MCF 10A (cell line): Measurements from ENCODE around the gene ST7. TPM values are rescaled to one million over a fixed set of nuclear protein-coding genes. Genes with fewer than 3 reads are reported as not detected.

Source experiments
- BruUV-seq: library from RNA; stranded (reverse); fragments of 400-500 nt; replicated peaks from 2 replicates; lab custom pipeline; 2021; lab: Mats Ljungman, UMichigan
- CTCF ChIA-PET: fragments of 300-600 bp; sonication (Branson Sonifier 250); formaldehyde crosslinking; extraction: SDS; loops from one replicate; lab custom pipeline; 2021; ENCODE audit warnings: antibody characterized with exemption, inconsistent platforms; lab: Yijun Ruan, JAX
- POLR2A ChIA-PET: fragments of 300-600, 350-650 bp; sonication (Branson Sonifier 250); formaldehyde crosslinking; extraction: SDS; loops from one replicate; lab custom pipeline; 2020; ENCODE audit warnings: antibody characterized with exemption, inconsistent platforms; lab: Yijun Ruan, JAX
- DNase-seq: peaks from one replicate; pipeline ENCODE4 v3.0.0-alpha.2; 2018; ENCODE audit not compliant: unreplicated experiment
- H3K27ac Mint-ChIP-seq: one replicate; pipeline ENCODE4 v1.8.0; 2022; ENCODE audit warnings: mild to moderate bottlenecking, low read depth, mixed read lengths; ENCODE audit not compliant: unreplicated experiment
- H3K27me3 Mint-ChIP-seq: one replicate; pipeline ENCODE4 v1.8.0; 2022; ENCODE audit warnings: mixed read lengths; ENCODE audit not compliant: insufficient read depth, unreplicated experiment
- H3K36me3 Mint-ChIP-seq: one replicate; pipeline ENCODE4 v1.8.0; 2022; ENCODE audit warnings: mild to moderate bottlenecking, moderate library complexity, mixed read lengths; ENCODE audit not compliant: insufficient read depth, unreplicated experiment
- H3K4me1 Mint-ChIP-seq: one replicate; pipeline ENCODE4 v1.8.0; 2022; ENCODE audit warnings: mixed read lengths; ENCODE audit not compliant: insufficient read depth, unreplicated experiment
- H3K4me3 Mint-ChIP-seq: one replicate; pipeline ENCODE4 v1.8.0; 2022; ENCODE audit warnings: mild to moderate bottlenecking, moderate library complexity, mixed read lengths; ENCODE audit not compliant: unreplicated experiment
- H3K9me3 Mint-ChIP-seq: one replicate; pipeline ENCODE4 v1.8.0; 2022; ENCODE audit warnings: mixed read lengths; ENCODE audit not compliant: unreplicated experiment
- intact Hi-C: fragments of 100-400 bp; cut with micrococcal nuclease; formaldehyde crosslinking; loops from 2 replicates; pipeline ENCODE4 v1.14.1; 2022
- total RNA-seq: library from RNA; stranded (reverse); gene quantifications from 2 replicates; pipeline ENCODE4 v1.2.3, GENCODE V29; 2022
- TF ChIP-seq, protein P1 (sequence below): fragments of 200-600 bp; IDR thresholded peaks from one replicate; pipeline ENCODE4 v1.8.0; 2022; ENCODE audit warnings: antibody characterized with exemption, mild to moderate bottlenecking; ENCODE audit not compliant: unreplicated experiment

The ST7 gene
- total RNA-seq, 1 experiment from 2014 or later: 18.5 TPM

DNA sequence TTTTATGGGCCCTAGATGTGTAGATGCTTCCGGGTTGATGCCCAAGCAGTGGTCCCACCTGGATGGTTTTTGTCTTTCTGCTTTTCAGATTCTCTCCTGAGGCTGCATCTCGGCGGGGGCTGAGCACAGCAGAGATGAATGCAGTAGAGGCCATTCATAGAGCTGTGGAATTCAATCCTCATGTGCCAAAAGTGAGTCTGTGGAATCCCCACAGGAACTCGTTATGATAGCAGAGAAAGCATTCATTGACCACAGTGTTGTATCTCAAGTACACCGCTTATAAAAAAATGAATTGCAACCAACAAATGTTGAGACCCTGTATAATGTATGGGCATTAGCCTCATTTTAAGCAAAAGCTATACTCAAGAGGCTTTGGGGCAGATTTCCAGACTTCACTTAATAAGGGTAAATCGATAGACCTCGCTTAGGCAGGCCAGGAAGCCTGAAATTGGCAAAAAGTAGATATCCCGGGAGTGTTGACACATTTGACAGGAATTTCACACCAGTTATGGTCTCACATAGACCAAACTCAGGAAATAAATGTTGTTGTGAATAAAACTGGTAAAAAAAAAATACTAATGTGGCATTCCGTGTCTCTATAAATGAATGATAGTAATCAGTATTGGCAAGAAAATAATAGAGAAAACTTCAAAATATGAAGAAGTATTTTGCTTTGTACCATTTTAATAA is 237.6 kb downstream of the ST7 start:
- DNase-seq: no peak
- no peaks in the 10 kb centered on the region for H3K9me3 Mint-ChIP-seq
- H3K4me3 Mint-ChIP-seq: no peak overlapping the region
- intact Hi-C loops: no loop called here
- POLR2A ChIA-PET: no interaction called here
- H3K4me1 Mint-ChIP-seq: no peaks in the 10 kb centered on the region
- no peaks in the 10 kb centered on the region for H3K27me3 Mint-ChIP-seq
- H3K27ac Mint-ChIP-seq: no peak overlapping the region
- BruUV-seq: no TSS peak
- CTCF ChIA-PET: interaction anchor here (1.0 to 1.8 kb wide), 2 partner anchors 22 to 184 kb away, joined by 3 to 6 read pairs; no protein-coding TSS in a partner anchor
- peaks cover 13% of the 10 kb centered on the region for H3K36me3 Mint-ChIP-seq
- TF ChIP-seq, protein P1, sequence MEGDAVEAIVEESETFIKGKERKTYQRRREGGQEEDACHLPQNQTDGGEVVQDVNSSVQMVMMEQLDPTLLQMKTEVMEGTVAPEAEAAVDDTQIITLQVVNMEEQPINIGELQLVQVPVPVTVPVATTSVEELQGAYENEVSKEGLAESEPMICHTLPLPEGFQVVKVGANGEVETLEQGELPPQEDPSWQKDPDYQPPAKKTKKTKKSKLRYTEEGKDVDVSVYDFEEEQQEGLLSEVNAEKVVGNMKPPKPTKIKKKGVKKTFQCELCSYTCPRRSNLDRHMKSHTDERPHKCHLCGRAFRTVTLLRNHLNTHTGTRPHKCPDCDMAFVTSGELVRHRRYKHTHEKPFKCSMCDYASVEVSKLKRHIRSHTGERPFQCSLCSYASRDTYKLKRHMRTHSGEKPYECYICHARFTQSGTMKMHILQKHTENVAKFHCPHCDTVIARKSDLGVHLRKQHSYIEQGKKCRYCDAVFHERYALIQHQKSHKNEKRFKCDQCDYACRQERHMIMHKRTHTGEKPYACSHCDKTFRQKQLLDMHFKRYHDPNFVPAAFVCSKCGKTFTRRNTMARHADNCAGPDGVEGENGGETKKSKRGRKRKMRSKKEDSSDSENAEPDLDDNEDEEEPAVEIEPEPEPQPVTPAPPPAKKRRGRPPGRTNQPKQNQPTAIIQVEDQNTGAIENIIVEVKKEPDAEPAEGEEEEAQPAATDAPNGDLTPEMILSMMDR: no peak

DNA sequence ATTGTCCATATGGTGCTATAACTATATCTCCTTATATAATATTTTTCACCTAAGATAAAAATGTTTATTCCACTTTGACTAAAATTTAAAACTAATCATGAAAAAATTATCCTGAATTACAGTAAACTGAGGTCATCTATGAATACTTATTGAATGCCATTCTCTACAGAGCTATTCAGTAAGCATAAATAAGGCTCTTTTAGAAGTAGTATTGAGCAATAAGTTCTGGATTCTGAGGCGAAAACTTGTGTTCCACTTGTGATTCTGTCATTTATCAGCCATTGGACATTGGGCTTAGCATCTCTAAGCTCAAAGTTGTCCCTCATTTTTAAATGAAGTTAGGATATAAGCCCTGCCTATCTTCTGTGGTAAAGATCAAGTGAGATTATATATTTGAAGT is 238.8 kb downstream of the ST7 start:
- Mint-ChIP-seq H3K4me3 (no peak overlapping the region), H3K27ac (no peak overlapping the region), H3K36me3 (peaks cover 13% of the 10 kb centered on the region), H3K4me1 (no peaks in the 10 kb centered on the region), H3K9me3 (no peaks in the 10 kb centered on the region), H3K27me3 (no peaks in the 10 kb centered on the region)
- intact Hi-C loops: no loop called here
- ChIA-PET CTCF (interaction anchor here (1.8 kb wide), 1 partner anchor 21 kb away, joined by 6 read pairs; no protein-coding TSS in a partner anchor), POLR2A (no interaction called here)
- BruUV-seq: no TSS peak
- no peak for DNase-seq
- TF ChIP-seq, protein P1: no peak

DNA sequence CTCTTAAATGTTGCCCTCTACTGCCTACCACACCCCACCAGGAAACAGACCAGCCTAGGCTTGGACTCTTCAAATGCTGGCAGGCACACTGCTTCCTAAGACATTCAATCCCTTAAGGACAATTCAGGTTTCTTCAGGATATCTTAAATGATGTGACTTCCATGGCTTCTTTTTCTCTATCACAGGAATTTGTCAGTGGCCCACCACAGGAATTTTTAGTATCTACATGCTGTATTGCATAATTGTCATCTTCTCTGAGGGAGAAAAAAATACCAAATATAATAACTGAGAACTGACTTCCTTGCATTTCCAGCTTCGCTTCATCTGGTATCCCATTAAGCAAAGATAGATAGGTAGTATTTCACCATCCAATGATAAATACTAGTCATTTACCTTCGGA is 240.3 kb downstream of the ST7 start:
- H3K27me3 Mint-ChIP-seq: no peaks in the 10 kb centered on the region

DNA sequence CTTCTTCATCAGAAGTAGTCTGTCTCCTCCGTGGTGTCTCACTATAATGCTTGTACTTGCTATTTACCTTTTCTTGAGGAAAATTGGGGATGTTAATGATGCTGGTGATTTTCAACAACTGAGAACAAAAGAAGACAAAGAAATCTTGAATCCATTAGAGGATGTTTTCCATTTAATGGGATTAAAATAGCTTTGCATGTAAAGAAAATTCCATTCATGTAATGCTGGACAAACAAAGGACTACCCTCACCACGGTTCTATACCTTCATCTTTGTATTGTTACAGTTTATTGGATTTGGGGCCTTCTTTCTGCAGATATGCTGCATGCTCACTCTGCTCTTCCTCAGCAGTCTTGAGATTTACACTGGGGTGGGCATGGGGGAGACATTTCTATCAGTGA is 241.1 kb downstream of the ST7 start:
- POLR2A ChIA-PET: no interaction called here
- H3K36me3 Mint-ChIP-seq: peaks cover 11% of the 10 kb centered on the region
- no peaks in the 10 kb centered on the region for H3K9me3 Mint-ChIP-seq
- no TSS peak for BruUV-seq
- intact Hi-C loops: no loop called here
- no peak for DNase-seq
- H3K27me3 Mint-ChIP-seq: no peaks in the 10 kb centered on the region
- CTCF ChIA-PET: interaction anchor here (1.6 kb wide), 1 partner anchor 18 kb away, joined by 5 read pairs; no protein-coding TSS in a partner anchor
- TF ChIP-seq, protein P1: no peak
- H3K4me3 Mint-ChIP-seq: no peak overlapping the region
- H3K4me1 Mint-ChIP-seq: no peaks in the 10 kb centered on the region
- no peak overlapping the region for H3K27ac Mint-ChIP-seq

More for the DNA sequence above, 240.3 kb downstream of the ST7 start:
- TF ChIP-seq, protein P1: no peak
- Mint-ChIP-seq H3K36me3 (peaks cover 13% of the 10 kb centered on the region), H3K27ac (no peak overlapping the region), H3K4me3 (no peak overlapping the region), H3K9me3 (no peaks in the 10 kb centered on the region), H3K4me1 (no peaks in the 10 kb centered on the region)
- intact Hi-C loops: no loop called here
- ChIA-PET POLR2A (no interaction called here), CTCF (interaction anchor here (0.7 to 1.6 kb wide), 2 partner anchors 19 to 207 kb away, joined by 3 to 5 read pairs; no protein-coding TSS in a partner anchor)
- BruUV-seq: no TSS peak
- no peak for DNase-seq
